HL-60 (cell line): Measurements from ENCODE around the gene SH3BP4.

ENCODE experiments used
- DNase-seq, 2 experiments: peaks; one replicate each; pipeline ENCODE4 v3.0.0-alpha.2; 2010 to 2020; ENCODE audit warnings: low read depth in 1 of 2, low spot score in 1 of 2
- H3K27ac ChIP-seq: fragments of 250-450 bp; sonication (Bioruptor Pico); replicated peaks from 2 replicates; pipeline ENCODE4 v1.5.1; 2020; ENCODE audit warnings: mild to moderate bottlenecking, moderate library complexity
- H3K27me3 ChIP-seq: fragments of 250-450 bp; sonication (Bioruptor Pico); 2 replicates; pipeline ENCODE4 v1.5.1; 2021; ENCODE audit warnings: mild to moderate bottlenecking, moderate library complexity; ENCODE audit not compliant: insufficient read depth, poor library complexity, severe bottlenecking
- H3K4me3 ChIP-seq: replicated peaks from 2 replicates; pipeline ENCODE4 v1.5.1; 2011; ENCODE audit warnings: mild to moderate bottlenecking, control low read depth, low read length; ENCODE audit not compliant: insufficient read depth
- GABPA ChIP-seq: IDR thresholded peaks from 2 replicates; pipeline ENCODE4 v1.6.1; 2012; ENCODE audit warnings: low read depth
- POLR2AphosphoS5 ChIP-seq: IDR thresholded peaks from 2 replicates; pipeline ENCODE4 v1.6.1; 2012; ENCODE audit warnings: low read depth
- SPI1 ChIP-seq: IDR thresholded peaks from 2 replicates; pipeline ENCODE4 v1.6.1; 2012; ENCODE audit warnings: low read depth, mild to moderate bottlenecking, borderline replicate concordance
- TF ChIP-seq, protein P1 (sequence below): IDR thresholded peaks from 2 replicates; pipeline ENCODE4 v1.6.1; 2012; ENCODE audit warnings: low read depth; ENCODE audit not compliant: insufficient replicate concordance
- TF ChIP-seq, protein P2 (sequence below): IDR thresholded peaks from one replicate; pipeline ENCODE4 v1.5.1; 2011; ENCODE audit warnings: low read length, control low read depth, inconsistent platforms; ENCODE audit not compliant: insufficient read depth

The SH3BP4 gene

DNA sequence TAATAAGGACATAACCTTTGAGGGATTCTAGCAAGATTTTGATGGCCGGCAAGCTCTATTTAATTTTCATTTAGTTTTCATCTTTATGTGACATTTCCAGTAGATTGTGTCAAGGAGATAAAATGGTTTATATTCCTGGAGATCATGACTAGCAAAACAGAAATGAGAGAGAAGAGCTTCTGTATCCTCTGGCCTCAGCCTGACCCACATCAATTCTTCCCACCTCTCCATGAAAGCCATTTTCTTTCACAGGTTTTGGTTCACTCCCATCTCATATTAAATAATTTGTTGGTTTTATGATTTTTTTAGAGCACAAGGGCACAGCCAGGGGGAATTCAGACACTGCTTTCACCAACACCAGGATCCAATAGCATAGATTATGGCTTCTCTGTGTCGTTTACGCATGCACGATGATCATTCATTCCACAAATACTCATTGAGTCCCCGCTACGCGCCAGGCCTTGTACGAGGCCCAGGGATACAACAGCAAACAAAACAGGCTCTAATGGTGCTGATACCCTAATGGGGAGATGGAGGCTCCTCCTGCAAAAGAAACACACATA lies 85.9 kb downstream of the SH3BP4 start:
- Histone ChIP-seq H3K4me3 (no peak overlapping the region), H3K27me3 (no peaks in the 10 kb centered on the region), H3K27ac (no peak overlapping the region)
- TF ChIP-seq, protein P1, sequence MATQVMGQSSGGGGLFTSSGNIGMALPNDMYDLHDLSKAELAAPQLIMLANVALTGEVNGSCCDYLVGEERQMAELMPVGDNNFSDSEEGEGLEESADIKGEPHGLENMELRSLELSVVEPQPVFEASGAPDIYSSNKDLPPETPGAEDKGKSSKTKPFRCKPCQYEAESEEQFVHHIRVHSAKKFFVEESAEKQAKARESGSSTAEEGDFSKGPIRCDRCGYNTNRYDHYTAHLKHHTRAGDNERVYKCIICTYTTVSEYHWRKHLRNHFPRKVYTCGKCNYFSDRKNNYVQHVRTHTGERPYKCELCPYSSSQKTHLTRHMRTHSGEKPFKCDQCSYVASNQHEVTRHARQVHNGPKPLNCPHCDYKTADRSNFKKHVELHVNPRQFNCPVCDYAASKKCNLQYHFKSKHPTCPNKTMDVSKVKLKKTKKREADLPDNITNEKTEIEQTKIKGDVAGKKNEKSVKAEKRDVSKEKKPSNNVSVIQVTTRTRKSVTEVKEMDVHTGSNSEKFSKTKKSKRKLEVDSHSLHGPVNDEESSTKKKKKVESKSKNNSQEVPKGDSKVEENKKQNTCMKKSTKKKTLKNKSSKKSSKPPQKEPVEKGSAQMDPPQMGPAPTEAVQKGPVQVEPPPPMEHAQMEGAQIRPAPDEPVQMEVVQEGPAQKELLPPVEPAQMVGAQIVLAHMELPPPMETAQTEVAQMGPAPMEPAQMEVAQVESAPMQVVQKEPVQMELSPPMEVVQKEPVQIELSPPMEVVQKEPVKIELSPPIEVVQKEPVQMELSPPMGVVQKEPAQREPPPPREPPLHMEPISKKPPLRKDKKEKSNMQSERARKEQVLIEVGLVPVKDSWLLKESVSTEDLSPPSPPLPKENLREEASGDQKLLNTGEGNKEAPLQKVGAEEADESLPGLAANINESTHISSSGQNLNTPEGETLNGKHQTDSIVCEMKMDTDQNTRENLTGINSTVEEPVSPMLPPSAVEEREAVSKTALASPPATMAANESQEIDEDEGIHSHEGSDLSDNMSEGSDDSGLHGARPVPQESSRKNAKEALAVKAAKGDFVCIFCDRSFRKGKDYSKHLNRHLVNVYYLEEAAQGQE, result no peak
- DNase-seq, result no peak

DNA sequence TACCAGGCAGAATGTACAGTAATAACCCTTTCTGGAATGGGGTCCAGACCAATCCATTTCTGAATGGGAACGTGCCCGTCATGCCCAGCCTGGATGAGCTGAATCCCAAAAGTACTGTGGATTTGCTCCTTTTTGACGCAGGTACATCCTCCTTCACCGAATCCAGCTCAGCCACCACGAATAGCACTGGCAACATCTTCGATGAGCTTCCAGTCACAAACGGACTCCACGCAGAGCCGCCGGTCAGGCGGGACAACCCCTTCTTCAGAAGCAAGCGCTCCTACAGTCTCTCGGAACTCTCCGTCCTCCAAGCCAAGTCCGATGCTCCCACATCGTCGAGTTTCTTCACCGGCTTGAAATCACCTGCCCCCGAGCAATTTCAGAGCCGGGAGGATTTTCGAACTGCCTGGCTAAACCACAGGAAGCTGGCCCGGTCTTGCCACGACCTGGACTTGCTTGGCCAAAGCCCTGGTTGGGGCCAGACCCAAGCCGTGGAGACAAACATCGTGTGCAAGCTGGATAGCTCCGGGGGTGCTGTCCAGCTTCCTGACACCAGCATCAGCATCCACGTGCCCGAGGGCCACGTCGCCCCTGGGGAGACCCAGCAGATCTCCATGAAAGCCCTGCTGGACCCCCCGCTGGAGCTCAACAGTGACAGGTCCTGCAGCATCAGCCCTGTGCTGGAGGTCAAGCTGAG lies 89.6 kb downstream of the SH3BP4 start:
- no peak overlapping the region for H3K4me3 ChIP-seq
- TF ChIP-seq SPI1 (no peak), GABPA (no peak), POLR2AphosphoS5 (no peak)
- TF ChIP-seq, protein P2, sequence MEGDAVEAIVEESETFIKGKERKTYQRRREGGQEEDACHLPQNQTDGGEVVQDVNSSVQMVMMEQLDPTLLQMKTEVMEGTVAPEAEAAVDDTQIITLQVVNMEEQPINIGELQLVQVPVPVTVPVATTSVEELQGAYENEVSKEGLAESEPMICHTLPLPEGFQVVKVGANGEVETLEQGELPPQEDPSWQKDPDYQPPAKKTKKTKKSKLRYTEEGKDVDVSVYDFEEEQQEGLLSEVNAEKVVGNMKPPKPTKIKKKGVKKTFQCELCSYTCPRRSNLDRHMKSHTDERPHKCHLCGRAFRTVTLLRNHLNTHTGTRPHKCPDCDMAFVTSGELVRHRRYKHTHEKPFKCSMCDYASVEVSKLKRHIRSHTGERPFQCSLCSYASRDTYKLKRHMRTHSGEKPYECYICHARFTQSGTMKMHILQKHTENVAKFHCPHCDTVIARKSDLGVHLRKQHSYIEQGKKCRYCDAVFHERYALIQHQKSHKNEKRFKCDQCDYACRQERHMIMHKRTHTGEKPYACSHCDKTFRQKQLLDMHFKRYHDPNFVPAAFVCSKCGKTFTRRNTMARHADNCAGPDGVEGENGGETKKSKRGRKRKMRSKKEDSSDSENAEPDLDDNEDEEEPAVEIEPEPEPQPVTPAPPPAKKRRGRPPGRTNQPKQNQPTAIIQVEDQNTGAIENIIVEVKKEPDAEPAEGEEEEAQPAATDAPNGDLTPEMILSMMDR, result no peak
- TF ChIP-seq, protein P1, result no peak
- no peaks in the 10 kb centered on the region for H3K27me3 ChIP-seq
- DNase-seq, result no peak
- no peak overlapping the region for H3K27ac ChIP-seq

DNA sequence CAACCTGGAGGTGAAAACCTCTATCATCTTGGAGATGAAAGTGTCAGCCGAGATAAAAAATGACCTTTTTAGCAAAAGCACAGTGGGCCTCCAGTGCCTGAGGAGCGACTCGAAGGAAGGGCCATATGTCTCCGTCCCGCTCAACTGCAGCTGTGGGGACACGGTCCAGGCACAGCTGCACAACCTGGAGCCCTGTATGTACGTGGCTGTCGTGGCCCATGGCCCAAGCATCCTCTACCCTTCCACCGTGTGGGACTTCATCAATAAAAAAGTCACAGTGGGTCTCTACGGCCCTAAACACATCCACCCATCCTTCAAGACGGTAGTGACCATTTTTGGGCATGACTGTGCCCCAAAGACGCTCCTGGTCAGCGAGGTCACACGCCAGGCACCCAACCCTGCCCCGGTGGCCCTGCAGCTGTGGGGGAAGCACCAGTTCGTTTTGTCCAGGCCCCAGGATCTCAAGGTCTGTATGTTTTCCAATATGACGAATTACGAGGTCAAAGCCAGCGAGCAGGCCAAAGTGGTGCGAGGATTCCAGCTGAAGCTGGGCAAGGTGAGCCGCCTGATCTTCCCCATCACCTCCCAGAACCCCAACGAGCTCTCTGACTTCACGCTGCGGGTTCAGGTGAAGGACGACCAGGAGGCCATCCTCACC lies 90.2 kb downstream of the SH3BP4 start:
- H3K27ac ChIP-seq, result no peak overlapping the region
- no peak for TF ChIP-seq SPI1
- TF ChIP-seq, protein P1, result no peak
- no peak for TF ChIP-seq POLR2AphosphoS5
- TF ChIP-seq GABPA, result no peak
- TF ChIP-seq, protein P2, result no peak
- no peak for DNase-seq
- no peak overlapping the region for H3K4me3 ChIP-seq
- no peaks in the 10 kb centered on the region for H3K27me3 ChIP-seq
